MM.1S (cell line): ENCODE results near the gene AP3D1.

Experiments
- DNase-seq: peaks from one replicate; pipeline ENCODE4 v3.0.0-alpha.2; 2015
- H2AFZ ChIP-seq: fragments of 300-600 bp; sonication (generic); 2 replicates; pipeline ENCODE4 v1.6.0; 2016; ENCODE audit warnings: antibody characterized with exemption, low read length
- H3F3A ChIP-seq: fragments of 300-600 bp; sonication (generic); 2 replicates; pipeline ENCODE4 v1.6.1; 2016; ENCODE audit warnings: mild to moderate bottlenecking, antibody characterized with exemption, low read length, moderate library complexity, mixed read lengths; ENCODE audit not compliant: insufficient read depth
- H3K27ac ChIP-seq: fragments of 300-600 bp; sonication (generic); 2 replicates; pipeline ENCODE4 v1.5.1; 2016; ENCODE audit warnings: mild to moderate bottlenecking, low read length
- H3K27me3 ChIP-seq: fragments of 300-600 bp; sonication (generic); replicated peaks from 2 replicates; pipeline ENCODE4 v1.6.0; 2016; ENCODE audit warnings: low read length; ENCODE audit not compliant: insufficient read depth
- H3K36me3 ChIP-seq: fragments of 300-600 bp; sonication (generic); replicated peaks from 2 replicates; pipeline ENCODE4 v1.6.1; 2016; ENCODE audit warnings: mild to moderate bottlenecking, low read length, mixed read lengths; ENCODE audit not compliant: insufficient read depth
- H3K4me1 ChIP-seq: fragments of 300-600 bp; sonication (generic); 2 replicates; pipeline ENCODE4 v1.6.1; 2016; ENCODE audit warnings: low read length, mixed read lengths
- H3K4me2 ChIP-seq: fragments of 300-600 bp; sonication (generic); 2 replicates; pipeline ENCODE4 v1.6.0; 2016; ENCODE audit warnings: low read depth, low read length
- H3K4me3 ChIP-seq: fragments of 300-600 bp; sonication (generic); 2 replicates; pipeline ENCODE4 v1.5.1; 2016; ENCODE audit warnings: low read length, mixed read lengths
- H3K79me2 ChIP-seq: fragments of 300-600 bp; sonication (generic); 2 replicates; pipeline ENCODE4 v1.6.1; 2016; ENCODE audit warnings: mixed run types, low read length, mixed read lengths
- H3K9ac ChIP-seq: fragments of 300-600 bp; sonication (generic); 2 replicates; pipeline ENCODE4 v1.6.1; 2016; ENCODE audit warnings: low read length, mixed read lengths
- H3K9me2 ChIP-seq: fragments of 300-600 bp; sonication (generic); replicated peaks from 2 replicates; pipeline ENCODE4 v1.6.1; 2016; ENCODE audit warnings: mild to moderate bottlenecking, low read length, mixed read lengths; ENCODE audit not compliant: insufficient read depth
- H3K9me3 ChIP-seq: fragments of 300-600 bp; sonication (generic); replicated peaks from 2 replicates; pipeline ENCODE4 v1.6.1; 2016; ENCODE audit warnings: mild to moderate bottlenecking, low read length, mixed read lengths; ENCODE audit not compliant: insufficient read depth
- H4K20me1 ChIP-seq: fragments of 300-600 bp; sonication (generic); 2 replicates; pipeline ENCODE4 v1.6.1; 2016; ENCODE audit warnings: mild to moderate bottlenecking, low read length, moderate library complexity, mixed read lengths; ENCODE audit not compliant: insufficient read depth
- CTCF ChIP-seq: fragments of 300-600 bp; sonication (generic); IDR thresholded peaks from 2 replicates; pipeline ENCODE4 v1.5.1; 2016; ENCODE audit warnings: antibody characterized with exemption, low read length, mixed read lengths
- EZH2 ChIP-seq: fragments of 300-600 bp; sonication (generic); optimal IDR thresholded peaks from 2 replicates; pipeline ENCODE3; 2017; ENCODE audit warnings: low read depth, mild to moderate bottlenecking, antibody characterized with exemption, low read length, mixed read lengths
- EZH2phosphoT487 ChIP-seq: fragments of 300-600 bp; sonication (generic); IDR thresholded peaks from 2 replicates; pipeline ENCODE4 v1.6.1; 2018; ENCODE audit warnings: antibody characterized with exemption, low read length

The AP3D1 gene

GRCh38 chr19:2070986-2071673, 80.2 kb downstream of the AP3D1 start:
- H2AFZ ChIP-seq = no peak overlapping the region
- peaks cover 18% of the 10 kb centered on the region for H4K20me1 ChIP-seq
- no peak overlapping the region for H3K4me3 ChIP-seq
- TF ChIP-seq EZH2phosphoT487 (no peak), EZH2 (no peak), CTCF (no peak)
- H3K4me2 ChIP-seq = no peak overlapping the region
- H3K27ac ChIP-seq = no peak overlapping the region
- no peaks in the 10 kb centered on the region for H3K4me1 ChIP-seq
- DNase-seq = no peak
- H3K79me2 ChIP-seq = peaks cover 48% of the 10 kb centered on the region
- H3K27me3 ChIP-seq = no peaks in the 10 kb centered on the region
- no peak overlapping the region for H3K9ac ChIP-seq
- H3K9me3 ChIP-seq = no peaks in the 10 kb centered on the region
- H3K9me2 ChIP-seq = no peaks in the 10 kb centered on the region
- peaks cover 53% of the 10 kb centered on the region for H3F3A ChIP-seq
- H3K36me3 ChIP-seq = peaks cover 13% of the 10 kb centered on the region

GRCh38 chr19:2070436-2070827, 80.9 kb downstream of the AP3D1 start:
- H3K4me3 ChIP-seq = no peak overlapping the region
- no peaks in the 10 kb centered on the region for H3K9me3 ChIP-seq
- no peaks in the 10 kb centered on the region for H3K9me2 ChIP-seq
- H3K27me3 ChIP-seq = no peaks in the 10 kb centered on the region
- peaks cover 41% of the 10 kb centered on the region for H3K79me2 ChIP-seq
- no peak overlapping the region for H3K27ac ChIP-seq
- peaks cover 51% of the 10 kb centered on the region for H3F3A ChIP-seq
- peaks cover 15% of the 10 kb centered on the region for H4K20me1 ChIP-seq
- H3K9ac ChIP-seq = no peak overlapping the region
- no peak overlapping the region for H2AFZ ChIP-seq
- no peaks in the 10 kb centered on the region for H3K4me1 ChIP-seq
- DNase-seq = no peak
- TF ChIP-seq EZH2phosphoT487 (no peak), CTCF (no peak), EZH2 (no peak)
- no peak overlapping the region for H3K4me2 ChIP-seq
- H3K36me3 ChIP-seq = peaks cover 10% of the 10 kb centered on the region

GRCh38 chr19:2064788-2065524, 86.4 kb downstream of the AP3D1 start:
- Histone ChIP-seq H3K9ac (no peak overlapping the region), H3K9me2 (no peaks in the 10 kb centered on the region), H2AFZ (no peak overlapping the region), H3K9me3 (no peaks in the 10 kb centered on the region), H3K27me3 (no peaks in the 10 kb centered on the region), H4K20me1 (no peaks in the 10 kb centered on the region), H3K4me2 (no peak overlapping the region), H3F3A (peaks cover 32% of the 10 kb centered on the region), H3K27ac (no peak overlapping the region), H3K36me3 (no peaks in the 10 kb centered on the region), H3K79me2 (peaks cover 11% of the 10 kb centered on the region), H3K4me3 (no peak overlapping the region), H3K4me1 (peaks cover 13% of the 10 kb centered on the region)
- DNase-seq = no peak
- TF ChIP-seq EZH2 = no peak
- TF ChIP-seq EZH2phosphoT487 = no peak
- TF ChIP-seq CTCF = no peak
